ENCODE data around the gene C10orf62. TPM values are rescaled to one million over a fixed set of nuclear protein-coding genes. Genes with fewer than 3 reads are reported as not detected.

The C10orf62 gene
- total RNA-seq, 4 donors from 2014 or later: not detected

DNA sequence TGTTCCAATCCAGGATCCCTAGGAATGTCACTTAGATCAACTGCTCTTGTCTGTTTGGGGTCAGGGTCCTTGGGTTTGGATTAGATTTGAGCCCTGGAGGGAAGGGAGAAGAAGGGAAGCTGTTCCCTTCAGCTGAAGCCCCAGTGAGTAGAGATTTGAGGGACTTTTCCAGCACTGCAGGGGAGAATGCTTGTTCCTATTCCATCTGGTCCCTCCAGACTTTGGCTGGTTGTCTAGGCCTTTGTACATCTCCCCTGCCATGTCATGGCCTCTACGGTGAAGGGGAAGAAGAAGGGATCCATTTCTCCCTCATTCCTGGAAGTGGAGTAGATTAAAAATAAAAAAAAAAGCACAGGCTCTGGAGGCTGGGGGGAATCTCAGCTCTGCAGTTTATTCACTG lies 11.1 kb downstream of the C10orf62 start:
- Histone ChIP-seq H3K27ac (no peak overlapping the region), H3K36me3 (no peaks in the 10 kb centered on the region), H3K9me3 (no peaks in the 10 kb centered on the region), H3K4me3 (no peak overlapping the region), H3K27me3 (no peaks in the 10 kb centered on the region), H3K4me1 (peaks cover under 1 to 10% (median 5%) of the 10 kb centered on the region in 4 donors)
- TF ChIP-seq EP300 (IDR thresholded peaks at IDR 0.05; ENCODE audit: low read depth) (no peak), POLR2A (IDR thresholded peaks at IDR 0.05) (no peak), POLR2AphosphoS5 (IDR thresholded peaks at IDR 0.05) (no peak)
- TF ChIP-seq, protein P1, sequence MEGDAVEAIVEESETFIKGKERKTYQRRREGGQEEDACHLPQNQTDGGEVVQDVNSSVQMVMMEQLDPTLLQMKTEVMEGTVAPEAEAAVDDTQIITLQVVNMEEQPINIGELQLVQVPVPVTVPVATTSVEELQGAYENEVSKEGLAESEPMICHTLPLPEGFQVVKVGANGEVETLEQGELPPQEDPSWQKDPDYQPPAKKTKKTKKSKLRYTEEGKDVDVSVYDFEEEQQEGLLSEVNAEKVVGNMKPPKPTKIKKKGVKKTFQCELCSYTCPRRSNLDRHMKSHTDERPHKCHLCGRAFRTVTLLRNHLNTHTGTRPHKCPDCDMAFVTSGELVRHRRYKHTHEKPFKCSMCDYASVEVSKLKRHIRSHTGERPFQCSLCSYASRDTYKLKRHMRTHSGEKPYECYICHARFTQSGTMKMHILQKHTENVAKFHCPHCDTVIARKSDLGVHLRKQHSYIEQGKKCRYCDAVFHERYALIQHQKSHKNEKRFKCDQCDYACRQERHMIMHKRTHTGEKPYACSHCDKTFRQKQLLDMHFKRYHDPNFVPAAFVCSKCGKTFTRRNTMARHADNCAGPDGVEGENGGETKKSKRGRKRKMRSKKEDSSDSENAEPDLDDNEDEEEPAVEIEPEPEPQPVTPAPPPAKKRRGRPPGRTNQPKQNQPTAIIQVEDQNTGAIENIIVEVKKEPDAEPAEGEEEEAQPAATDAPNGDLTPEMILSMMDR (IDR thresholded peaks at IDR 0.05): no peak
- intact Hi-C loops (cut with DNase I; ENCODE audit: low total_unique reads) (no loop called here), in situ Hi-C loops (cut with MboI; ENCODE audit: low pct_ligation_motif_present in 1 of 4, low pct_unique_long_range_greater_than_20kb in 1 of 4, low sequenced_read_pairs in 3 of 4) (no loop called here)
- WGBS, 2 donors (ENCODE audit: low coverage in 1 of 2): 95% methylated on average over 1 of the region's 1 CpG; no CpG with 5 or more reads in 1 of the 2 donors
- no peak for DNase-seq

DNA sequence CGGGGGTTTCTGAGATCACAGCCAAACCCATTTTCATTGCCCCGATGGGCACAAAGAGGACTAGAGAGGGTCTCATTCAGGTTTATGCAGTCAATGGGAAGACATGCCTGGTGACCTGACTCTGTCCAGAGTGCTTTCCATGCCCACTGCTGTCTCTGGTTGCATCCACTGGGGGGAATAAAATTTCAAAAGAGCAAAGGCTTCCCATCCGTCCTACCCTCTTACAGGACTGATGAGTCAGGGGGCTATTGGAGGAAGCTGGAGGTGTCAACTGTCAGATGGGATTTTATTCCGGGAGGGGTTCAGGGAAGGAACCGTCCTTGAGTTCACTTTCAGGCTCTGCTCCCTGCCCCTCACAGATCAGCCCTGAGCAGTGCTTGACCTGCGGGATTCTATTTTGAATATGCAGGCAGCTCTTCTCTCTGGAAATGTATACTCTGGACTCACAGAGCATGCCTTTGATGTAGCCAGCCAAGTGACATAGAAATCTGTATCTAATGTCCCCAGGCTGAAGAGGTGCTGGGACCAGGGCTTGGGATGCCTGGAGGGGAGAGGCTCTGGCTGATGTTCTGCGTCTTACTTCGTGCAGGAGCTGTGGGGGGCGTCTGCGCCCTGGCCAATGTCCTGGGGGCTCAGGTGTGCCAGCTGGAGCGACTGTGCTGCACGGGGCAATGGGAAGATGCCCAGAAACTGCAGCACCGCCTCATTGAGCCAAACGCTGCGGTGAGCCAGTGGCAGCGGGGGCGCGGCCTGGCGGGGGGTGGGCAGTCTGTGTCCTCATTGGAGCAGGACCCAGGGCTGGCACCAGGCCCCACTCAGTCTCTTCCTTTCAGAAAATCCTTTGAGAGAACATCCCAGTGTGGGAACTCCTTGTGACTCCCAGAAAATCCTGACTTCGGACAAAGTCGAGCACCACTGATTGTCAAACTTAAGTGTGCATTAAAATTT lies 12.0 kb downstream of the C10orf62 start:
- intact Hi-C loops (cut with DNase I; ENCODE audit: low total_unique reads): no loop called here
- Histone ChIP-seq H3K27ac (no peak overlapping the region), H3K9me3 (no peaks in the 10 kb centered on the region), H3K4me3 (no peak overlapping the region), H3K36me3 (no peaks in the 10 kb centered on the region), H3K27me3 (no peaks in the 10 kb centered on the region), H3K4me1 (peaks cover 0 to 5% (median 2%) of the 10 kb centered on the region in 4 donors)
- 67 to 86% methylated on average over 3 to 21 of the region's 21 CpGs for WGBS, 2 donors (ENCODE audit: low coverage in 1 of 2)
- no peak for TF ChIP-seq POLR2AphosphoS5 (IDR thresholded peaks at IDR 0.05)
- DNase-seq: no peak
- in situ Hi-C loops (cut with MboI; ENCODE audit: low pct_ligation_motif_present in 1 of 4, low pct_unique_long_range_greater_than_20kb in 1 of 4, low sequenced_read_pairs in 3 of 4): no loop called here

DNA sequence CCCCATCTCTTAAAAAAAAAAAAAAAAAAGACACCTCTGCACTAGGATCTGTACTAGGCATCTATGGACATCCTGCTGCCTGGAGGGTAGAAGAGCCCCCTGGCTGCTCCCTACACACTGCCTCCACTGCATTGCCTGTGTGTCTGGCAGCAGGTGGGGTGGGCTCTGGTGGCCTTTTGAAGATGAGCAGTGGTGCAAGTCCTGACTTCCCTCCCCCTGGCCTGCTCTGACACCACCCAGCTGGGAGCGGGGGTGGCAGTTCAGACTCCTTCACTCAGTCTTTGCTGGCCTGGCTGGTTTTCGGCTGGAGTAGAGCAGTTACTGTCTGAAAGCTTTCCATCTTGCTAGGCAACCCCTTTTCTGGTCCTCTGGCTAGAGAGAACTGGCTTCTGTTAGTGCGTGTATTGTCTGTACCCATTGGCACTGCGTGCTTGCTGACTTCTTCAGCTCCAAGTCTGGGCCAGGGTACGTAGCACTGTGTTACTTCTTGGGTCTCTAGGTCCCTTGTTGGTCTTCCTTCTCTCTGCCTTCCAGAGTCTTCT lies 17.6 kb downstream of the C10orf62 start:
- intact Hi-C loops (cut with DNase I; ENCODE audit: low total_unique reads): no loop called here
- Histone ChIP-seq H3K36me3 (no peaks in the 10 kb centered on the region), H3K4me1 (no peaks in the 10 kb centered on the region), H3K27ac (no peak overlapping the region), H3K27me3 (no peaks in the 10 kb centered on the region), H3K9me3 (no peaks in the 10 kb centered on the region), H3K4me3 (no peak overlapping the region)
- 75 to 95% methylated on average over 2 to 5 of the region's 5 CpGs for WGBS, 2 donors (ENCODE audit: low coverage in 1 of 2)
- TF ChIP-seq POLR2AphosphoS5 (IDR thresholded peaks at IDR 0.05): no peak
- TF ChIP-seq EP300 (IDR thresholded peaks at IDR 0.05; ENCODE audit: low read depth): no peak
- no peak for TF ChIP-seq POLR2A (IDR thresholded peaks at IDR 0.05)
- TF ChIP-seq, protein P1 (IDR thresholded peaks at IDR 0.05): no peak
- DNase-seq: no peak
- in situ Hi-C loops (cut with MboI; ENCODE audit: low pct_ligation_motif_present in 1 of 4, low pct_unique_long_range_greater_than_20kb in 1 of 4, low sequenced_read_pairs in 3 of 4): no loop called here

DNA sequence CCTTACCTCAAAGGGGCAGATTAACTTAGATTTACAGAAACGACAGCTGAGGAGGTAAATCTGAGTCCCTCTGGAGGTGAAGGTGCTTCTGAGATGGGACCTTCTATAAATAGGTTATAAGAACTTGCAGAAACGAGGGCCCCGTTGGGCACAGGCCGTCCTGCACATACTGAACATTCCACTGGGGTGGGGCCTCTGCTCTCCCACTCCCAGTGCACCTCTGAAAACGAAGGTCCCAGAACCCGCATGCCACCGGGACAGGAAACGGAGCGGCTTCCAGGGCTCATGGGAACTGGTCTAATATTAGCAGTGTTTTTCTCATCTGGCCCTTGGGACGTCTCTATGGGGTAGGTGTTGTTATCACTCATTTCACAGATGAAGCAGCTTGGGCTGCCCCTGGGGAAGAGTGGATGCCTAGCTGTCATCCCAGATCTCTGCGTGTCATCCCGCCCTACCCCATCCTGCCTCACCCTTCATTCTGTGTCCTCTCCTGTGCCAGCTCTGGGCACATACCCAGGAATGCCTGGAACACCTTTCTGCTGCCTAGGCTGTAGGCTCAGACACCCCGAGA lies 19.6 kb downstream of the C10orf62 start:
- Histone ChIP-seq H3K36me3 (no peaks in the 10 kb centered on the region), H3K4me1 (no peaks in the 10 kb centered on the region), H3K4me3 (no peak overlapping the region), H3K27ac (no peak overlapping the region), H3K27me3 (no peaks in the 10 kb centered on the region), H3K9me3 (no peaks in the 10 kb centered on the region)
- intact Hi-C loops (cut with DNase I; ENCODE audit: low total_unique reads): no loop called here
- in situ Hi-C loops (cut with MboI; ENCODE audit: low pct_ligation_motif_present in 1 of 4, low pct_unique_long_range_greater_than_20kb in 1 of 4, low sequenced_read_pairs in 3 of 4): no loop called here
- no peak for DNase-seq
- 80 to 84% methylated on average over 1 to 13 of the region's 13 CpGs for WGBS, 2 donors (ENCODE audit: low coverage in 1 of 2)
- TF ChIP-seq EP300 (IDR thresholded peaks at IDR 0.05; ENCODE audit: low read depth): no peak
- no peak for TF ChIP-seq POLR2A (IDR thresholded peaks at IDR 0.05)
- no peak for TF ChIP-seq POLR2AphosphoS5 (IDR thresholded peaks at IDR 0.05)
- TF ChIP-seq, protein P1 (IDR thresholded peaks at IDR 0.05): no peak

Measured in transverse colon (tissue), 4 donors.